Epithelial cell of esophagus (primary cell): ENCODE data around the gene ORAI3.

Experiments used
- DNase-seq: peaks from one replicate; pipeline ENCODE4 v3.0.0; 2010; ENCODE audit warnings: low read depth
- H3K4me3 ChIP-seq: 2 replicates; pipeline ENCODE4 v1.5.1; 2011; ENCODE audit warnings: mild to moderate bottlenecking, low read length, control low read depth
- TF ChIP-seq, protein P1 (sequence below): IDR thresholded peaks from 2 replicates; pipeline ENCODE4 v1.5.1; 2011; ENCODE audit warnings: low read depth, mild to moderate bottlenecking, low read length, control low read depth, inconsistent platforms; ENCODE audit not compliant: insufficient read depth; ENCODE audit errors: missing control alignments

The ORAI3 gene

DNA sequence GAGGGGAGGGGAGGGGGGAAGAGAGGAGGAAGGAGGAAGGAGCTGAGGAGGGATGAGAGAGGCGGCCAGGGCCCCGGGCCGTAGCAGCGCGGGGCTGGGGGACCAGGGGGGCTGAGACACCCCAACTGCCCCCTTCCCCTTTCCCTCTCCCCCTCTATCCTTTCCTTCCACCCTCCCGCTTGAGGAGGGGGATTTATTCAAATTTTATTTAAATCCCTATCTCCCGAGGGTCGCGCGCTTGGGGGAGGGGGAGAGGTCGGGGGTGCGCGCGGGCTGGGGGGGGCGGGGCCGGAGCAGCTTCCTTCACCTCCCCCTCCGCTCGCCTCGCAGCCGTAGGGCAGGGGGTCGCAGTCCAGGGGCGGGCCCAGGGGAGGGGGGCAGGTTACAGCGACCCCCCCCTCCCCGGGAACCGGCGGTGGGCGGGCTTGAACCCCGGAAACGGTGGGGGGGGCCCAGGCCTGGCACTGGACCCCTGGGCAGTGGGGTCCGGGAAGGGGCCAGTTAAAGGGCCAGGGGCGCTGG, 25.3 kb upstream of the ORAI3 start, which contains the start of gene FBXL19:
FBXL19 (plus strand) TSS at position 19 of the 522 bp plus-strand sequence. CDS start 2,183 bp downstream, outside the sequence.
- TF ChIP-seq, protein P1, sequence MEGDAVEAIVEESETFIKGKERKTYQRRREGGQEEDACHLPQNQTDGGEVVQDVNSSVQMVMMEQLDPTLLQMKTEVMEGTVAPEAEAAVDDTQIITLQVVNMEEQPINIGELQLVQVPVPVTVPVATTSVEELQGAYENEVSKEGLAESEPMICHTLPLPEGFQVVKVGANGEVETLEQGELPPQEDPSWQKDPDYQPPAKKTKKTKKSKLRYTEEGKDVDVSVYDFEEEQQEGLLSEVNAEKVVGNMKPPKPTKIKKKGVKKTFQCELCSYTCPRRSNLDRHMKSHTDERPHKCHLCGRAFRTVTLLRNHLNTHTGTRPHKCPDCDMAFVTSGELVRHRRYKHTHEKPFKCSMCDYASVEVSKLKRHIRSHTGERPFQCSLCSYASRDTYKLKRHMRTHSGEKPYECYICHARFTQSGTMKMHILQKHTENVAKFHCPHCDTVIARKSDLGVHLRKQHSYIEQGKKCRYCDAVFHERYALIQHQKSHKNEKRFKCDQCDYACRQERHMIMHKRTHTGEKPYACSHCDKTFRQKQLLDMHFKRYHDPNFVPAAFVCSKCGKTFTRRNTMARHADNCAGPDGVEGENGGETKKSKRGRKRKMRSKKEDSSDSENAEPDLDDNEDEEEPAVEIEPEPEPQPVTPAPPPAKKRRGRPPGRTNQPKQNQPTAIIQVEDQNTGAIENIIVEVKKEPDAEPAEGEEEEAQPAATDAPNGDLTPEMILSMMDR: no peak
- H3K4me3 ChIP-seq: peak within 1 kb of the TSS; percentile 74
- no peak for DNase-seq

DNA sequence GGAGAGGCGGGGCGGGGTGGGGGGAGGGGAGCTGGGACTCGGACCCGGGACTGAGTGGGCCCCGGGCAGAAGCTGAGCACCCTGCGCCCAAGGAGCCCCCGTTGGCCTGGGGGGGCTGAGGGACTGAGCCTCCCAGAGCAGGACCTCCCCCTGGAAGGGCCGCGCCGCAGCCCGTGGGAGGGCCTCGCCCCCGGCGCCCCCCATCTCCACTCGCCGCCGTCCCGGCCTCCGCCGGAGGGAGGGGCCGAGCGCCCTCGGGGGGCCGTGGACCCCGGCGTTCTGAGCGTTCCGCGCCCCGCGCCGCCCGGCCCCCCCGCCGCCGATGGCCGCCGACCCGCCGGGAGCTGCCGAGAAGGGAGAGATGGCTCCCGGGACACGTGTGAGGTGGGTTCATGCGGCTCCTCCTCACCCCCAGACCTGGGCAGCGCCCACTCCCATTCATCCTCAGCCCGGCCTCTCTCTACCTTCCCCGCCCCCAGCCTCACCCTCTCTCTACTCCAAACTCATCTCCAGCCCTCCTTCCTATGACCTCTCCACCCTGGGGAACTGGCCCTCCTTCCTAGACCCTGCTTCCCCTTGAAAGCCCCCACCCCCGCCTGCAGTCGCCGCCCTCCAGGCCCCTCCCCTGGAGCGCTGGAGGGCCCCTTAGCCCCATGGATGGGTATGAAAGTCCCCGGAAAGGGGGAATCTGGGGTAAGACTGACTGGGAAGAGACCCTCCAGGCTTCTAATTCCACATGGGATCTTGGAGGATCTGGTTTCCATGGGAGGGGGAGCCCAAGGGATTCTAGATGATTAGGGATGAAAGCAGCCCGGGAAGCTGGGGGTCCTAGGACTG, 24.6 kb upstream of the ORAI3 start:
- TF ChIP-seq, protein P1: no peak
- H3K4me3 ChIP-seq: peak overlapping the region; percentile 72
- DNase-seq: no peak

GRCh38 chr16:30924913-30925631, 23.8 kb upstream of the ORAI3 start:
- H3K4me3 ChIP-seq: peak overlapping the region; percentile 72

DNA sequence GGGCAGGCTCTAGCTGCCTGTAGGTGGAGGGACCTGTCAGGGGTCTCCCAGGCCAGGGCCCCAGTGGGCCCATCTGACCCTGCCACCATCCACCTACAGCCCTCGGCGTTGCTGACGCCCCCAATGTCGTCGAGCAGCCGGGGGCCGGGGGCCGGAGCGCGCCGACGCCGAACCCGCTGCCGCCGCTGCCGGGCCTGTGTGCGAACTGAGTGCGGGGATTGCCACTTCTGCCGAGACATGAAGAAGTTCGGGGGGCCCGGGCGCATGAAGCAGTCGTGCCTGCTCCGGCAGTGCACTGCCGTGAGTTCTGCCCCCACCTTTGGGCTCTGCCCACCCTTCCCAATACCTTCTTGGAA, 23.3 kb upstream of the ORAI3 start:
- TF ChIP-seq, protein P1: no peak
- no peak overlapping the region for H3K4me3 ChIP-seq
- no peak for DNase-seq

More at GRCh38 chr16:30924913-30925631, 23.8 kb upstream of the ORAI3 start:
- TF ChIP-seq, protein P1: no peak
- DNase-seq: no peak

DNA sequence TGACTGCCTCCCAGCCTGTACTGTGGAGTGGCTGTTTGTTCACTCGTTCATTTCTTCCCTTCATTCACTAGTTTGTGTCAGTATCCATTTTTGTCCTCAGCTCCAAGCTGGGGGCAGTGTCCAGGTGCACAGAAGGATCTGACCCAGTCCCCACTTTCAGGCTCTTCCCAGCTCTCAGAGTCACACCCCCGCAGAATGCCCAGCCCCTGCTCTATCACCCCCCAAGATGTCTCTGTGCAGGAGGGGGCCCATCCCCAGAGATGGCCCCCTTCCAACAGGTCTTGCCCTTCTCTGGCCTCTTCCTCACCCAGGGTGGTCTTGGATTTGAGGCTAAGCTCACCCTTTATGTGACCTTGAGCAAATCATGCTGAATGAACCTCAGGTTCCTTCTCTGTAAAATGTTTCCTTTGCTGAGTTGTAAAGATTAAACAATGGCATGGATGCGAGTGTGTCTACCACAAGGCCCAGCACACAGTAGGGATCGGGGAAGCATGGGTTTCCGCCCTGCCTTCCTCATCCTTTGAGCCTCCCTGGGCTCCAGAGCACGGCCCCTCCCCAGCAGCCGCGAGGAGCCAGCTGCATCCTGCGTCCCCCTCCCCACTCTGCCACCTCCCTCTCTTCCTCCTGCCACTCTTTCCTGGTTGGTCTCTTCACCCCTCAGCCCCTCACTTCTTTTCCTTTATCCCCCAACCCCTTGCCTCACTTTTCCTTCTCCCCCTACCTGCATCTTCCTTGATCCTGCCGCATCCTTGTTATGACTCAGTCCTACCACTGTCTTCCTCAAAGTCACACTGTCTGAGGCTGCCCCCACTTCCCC, 22.7 kb upstream of the ORAI3 start:
- TF ChIP-seq, protein P1: no peak
- no peak overlapping the region for H3K4me3 ChIP-seq
- DNase-seq: no peak

GRCh38 chr16:30926937-30927788, 21.7 kb upstream of the ORAI3 start:
- H3K4me3 ChIP-seq: no peak overlapping the region
- no peak for DNase-seq
- TF ChIP-seq, protein P1: no peak
